Cardiac septum (tissue), 1 donor: ENCODE measurements around the gene PLK5. TPM values are rescaled to one million over a fixed set of nuclear protein-coding genes. Genes with fewer than 3 reads are reported as not detected.

ENCODE experiments used
- DNase-seq: peaks from one replicate; pipeline ENCODE4 v3.0.0-alpha.2; 2020; ENCODE audit warnings: low spot score
- intact Hi-C: fragments of 100-400 bp; cut with DNase I; formaldehyde crosslinking; loops from one replicate; pipeline ENCODE4 v1.14.0; 2022
- total RNA-seq: library from RNA; stranded (reverse); fragmentation: NEBNext Ultra II Directional; extraction: Animal tissue kit (Norgen Biotek cat#: 25700); gene quantifications from one replicate; pipeline ENCODE4 v1.2.1, GENCODE V29; 2021
- donor health status: DM: no; HTN: no; CAD: no.

The PLK5 gene
- total RNA-seq, 1 donor from 2014 or later, result not detected

DNA sequence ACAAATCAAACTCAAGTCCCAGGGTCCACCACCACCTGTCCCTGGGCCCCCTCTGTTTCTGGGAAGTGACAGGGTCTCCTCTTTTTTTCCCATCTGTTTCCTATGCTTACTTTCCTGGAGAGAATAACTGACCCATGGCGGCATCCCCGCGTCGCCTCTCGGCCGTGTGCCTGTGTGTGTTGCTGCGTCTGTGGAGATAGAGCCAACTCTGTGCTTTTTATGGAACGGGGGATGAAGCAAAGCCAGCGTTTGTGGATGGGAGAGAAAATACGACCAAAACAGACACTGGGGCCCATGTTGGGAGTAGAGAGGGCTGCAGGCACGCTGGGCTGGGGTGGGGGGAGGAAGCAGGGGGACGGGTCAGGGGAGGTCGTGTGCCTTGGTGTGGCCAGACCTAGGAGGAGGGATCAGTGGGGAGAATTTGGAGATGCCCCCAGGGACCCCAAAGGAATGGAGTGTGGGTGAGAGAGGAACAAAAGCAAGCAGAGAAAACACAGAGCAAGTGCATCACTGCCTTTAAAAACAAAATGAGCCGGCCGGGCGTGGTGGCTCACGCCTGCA lies 16.6 kb downstream of the PLK5 start:
- DNase-seq, result no peak

DNA sequence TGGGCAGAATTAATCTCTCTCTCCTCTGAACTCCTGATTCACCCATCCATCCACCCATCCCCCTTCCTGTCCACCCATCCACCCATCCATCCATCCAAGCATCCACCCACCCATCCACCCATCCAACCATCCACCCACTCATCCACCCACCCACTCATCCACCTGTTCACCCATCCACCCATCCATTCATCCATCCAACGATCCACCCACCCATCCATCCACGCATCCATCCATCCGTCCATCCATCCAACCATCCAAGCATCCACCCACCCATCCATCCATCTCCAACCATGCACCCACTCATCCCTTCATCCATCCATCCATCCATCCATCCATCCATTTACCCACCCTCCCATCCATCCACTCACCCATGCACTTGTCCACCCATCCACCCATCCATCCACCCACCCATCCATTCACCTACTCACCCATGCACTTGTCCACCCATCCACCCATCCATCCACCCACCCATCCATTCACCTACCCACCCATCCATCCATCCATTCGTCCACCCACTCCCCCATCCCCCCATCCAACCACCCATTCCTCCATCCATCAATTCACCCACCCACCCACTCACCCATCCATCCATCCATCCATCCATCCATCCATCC lies 25.6 kb downstream of the PLK5 start:
- no peak for DNase-seq
- intact Hi-C loops, result loop anchor here (5.0 to 10.0 kb wide), 2 partner anchors 123 to 245 kb away; no protein-coding TSS in a partner anchor

More for the DNA sequence above, 16.6 kb downstream of the PLK5 start:
- intact Hi-C loops, result loop anchor here (10.0 kb wide), 1 partner anchor 254 kb away; no protein-coding TSS in a partner anchor

GRCh38 chr19:1551068-1552040 lies 27.5 kb downstream of the PLK5 start:
- intact Hi-C loops, result no loop called here
- DNase-seq, result no peak

DNA sequence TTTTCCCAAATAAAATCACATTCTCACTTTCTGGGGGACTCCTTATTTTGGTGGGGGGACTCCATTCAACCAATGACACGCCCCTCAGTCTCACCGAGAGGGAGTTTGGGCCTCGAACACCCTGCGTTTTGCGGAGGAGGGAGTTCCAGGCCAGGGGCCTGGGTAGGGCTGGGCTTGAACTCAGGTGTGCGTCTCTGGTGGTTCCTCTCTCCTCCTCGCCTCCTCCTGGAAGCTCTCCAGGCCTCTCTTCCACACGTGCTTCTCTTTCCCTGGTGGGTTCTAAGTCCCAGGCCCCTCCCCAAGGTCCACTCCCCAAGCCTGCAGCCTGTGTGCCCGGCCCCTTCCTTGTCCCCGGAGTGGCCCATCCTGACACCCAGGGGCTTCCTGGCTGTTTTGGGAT lies 29.5 kb downstream of the PLK5 start:
- DNase-seq, result no peak
- intact Hi-C loops, result no loop called here

DNA sequence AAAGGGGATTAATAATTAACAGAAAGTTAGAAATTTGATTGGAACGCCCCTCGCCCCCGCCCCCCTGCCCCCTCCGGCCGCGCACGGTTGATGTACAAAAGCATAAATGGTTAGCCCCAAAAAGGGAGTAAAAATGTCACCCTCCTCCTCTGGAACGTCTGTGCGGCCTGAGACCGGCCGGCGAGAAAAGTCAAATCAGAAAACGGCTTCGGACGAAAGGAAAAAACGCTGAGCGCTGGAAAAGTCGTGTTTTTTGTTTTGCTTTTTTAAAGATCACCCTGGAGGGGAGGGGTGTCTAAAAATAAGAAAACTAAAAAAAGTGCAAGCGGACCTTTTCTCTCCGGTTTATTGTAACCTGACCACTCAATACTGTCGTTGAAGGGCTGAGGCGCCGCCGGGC lies 31.1 kb downstream of the PLK5 start:
- intact Hi-C loops, result no loop called here
- no peak for DNase-seq

GRCh38 chr19:1555487-1556389 lies 31.9 kb downstream of the PLK5 start:
- intact Hi-C loops, result no loop called here
- no peak for DNase-seq

DNA sequence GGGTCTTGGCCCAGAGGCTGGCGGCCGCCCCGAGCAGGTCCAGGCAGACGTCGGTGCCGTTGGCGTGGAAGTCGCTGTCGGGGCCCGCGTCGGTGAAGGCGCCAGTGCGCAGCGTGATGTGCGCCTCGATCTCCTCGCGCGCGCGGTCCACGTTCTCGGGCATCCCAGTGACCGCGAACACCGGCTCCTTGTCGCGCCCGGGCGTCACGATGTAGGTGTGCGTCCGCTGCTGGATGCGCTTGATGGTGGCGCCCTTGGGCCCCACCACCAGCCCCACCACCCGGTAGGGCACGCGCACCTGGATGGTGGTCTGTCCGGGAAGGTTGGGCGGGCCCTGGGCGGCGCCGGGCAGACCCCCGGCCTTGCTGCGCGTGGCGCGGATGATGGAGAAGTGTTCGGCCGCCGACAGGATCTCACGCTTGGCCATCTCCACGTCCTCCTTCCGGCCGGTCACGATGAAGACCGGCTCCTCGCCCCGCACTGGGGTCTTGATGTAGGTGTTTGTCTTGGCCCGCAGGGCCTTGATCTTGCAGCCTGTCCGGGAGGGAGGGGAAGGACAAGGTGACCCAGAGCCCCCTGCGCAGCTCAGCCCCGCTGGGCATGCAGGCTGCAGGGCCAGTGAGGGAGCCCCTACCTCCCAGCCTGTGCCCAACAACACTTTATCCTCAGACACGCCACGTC lies 32.7 kb downstream of the PLK5 start:
- DNase-seq, result no peak
- intact Hi-C loops, result no loop called here

- DNase-seq, result no peak
- intact Hi-C loops, result no loop called here
Measured at GRCh38 chr19:1558552-1558951, 34.7 kb downstream of the PLK5 start.

GRCh38 chr19:1560286-1560882 lies 36.5 kb downstream of the PLK5 start:
- DNase-seq, result no peak
- intact Hi-C loops, result no loop called here

- DNase-seq, result no peak
- intact Hi-C loops, result no loop called here
Measured at GRCh38 chr19:1561236-1561842, 37.5 kb downstream of the PLK5 start.

- DNase-seq, result no peak
- intact Hi-C loops, result no loop called here
Measured at GRCh38 chr19:1563251-1563650, 39.4 kb downstream of the PLK5 start.

DNA sequence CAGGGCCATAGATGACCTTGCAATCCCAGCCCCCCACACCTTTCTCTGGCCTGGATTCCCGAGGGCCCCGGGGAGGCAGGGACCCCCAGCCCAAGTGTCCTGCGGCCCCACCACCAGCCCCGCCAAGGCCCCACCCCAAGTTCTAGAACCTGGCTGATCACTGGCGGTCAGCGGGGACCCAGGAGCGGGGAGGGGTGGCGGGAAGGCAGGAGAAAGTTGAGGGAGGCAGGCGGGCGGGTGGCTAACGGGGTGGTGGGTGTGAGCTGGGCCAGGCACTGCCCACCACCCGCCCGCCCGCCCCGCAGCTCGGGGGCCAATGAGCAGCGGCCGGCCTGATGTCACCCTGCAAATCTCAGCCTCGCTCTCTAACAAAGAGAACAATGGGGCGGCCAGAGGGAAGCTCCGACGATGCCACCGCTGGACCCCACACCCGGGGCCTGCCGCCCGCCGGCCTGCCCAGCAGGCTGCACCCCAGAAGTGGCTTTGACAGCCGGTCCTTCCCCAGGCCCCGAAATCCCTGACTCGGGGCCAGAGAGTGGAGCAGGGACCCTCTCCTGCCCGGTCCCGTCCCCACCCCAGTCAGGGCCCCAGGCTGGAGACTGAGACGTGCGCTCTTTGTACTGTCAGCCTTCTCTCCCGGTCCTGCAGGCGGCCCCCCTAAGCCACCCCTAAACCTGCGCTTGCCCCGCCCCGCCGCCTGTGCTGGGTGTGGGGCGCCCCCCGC lies 42.7 kb downstream of the PLK5 start:
- no peak for DNase-seq
- intact Hi-C loops, result no loop called here

GRCh38 chr19:1567116-1567847 lies 43.4 kb downstream of the PLK5 start:
- no peak for DNase-seq
- intact Hi-C loops, result no loop called here

DNA sequence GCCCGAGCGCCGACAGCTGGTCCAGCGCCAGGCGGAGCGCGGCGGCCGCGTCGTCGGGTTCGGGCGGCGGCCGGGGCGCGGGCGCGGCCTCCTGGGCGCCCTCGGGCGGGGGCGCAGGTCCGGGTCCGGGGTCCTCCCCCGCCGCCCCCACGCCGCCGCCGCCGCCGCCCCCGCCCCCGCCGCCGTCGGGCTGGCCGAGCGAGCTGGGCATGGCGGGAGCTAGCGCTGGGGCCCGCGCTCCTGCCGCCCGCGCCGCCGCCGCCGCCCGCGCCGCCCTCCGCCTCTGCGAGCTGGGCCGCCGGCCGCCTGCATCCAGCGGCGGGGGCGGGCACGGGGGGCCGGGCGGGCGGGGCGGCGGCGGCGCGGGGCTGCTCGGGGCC lies 44.0 kb downstream of the PLK5 start:
- no peak for DNase-seq
- intact Hi-C loops, result no loop called here

DNA sequence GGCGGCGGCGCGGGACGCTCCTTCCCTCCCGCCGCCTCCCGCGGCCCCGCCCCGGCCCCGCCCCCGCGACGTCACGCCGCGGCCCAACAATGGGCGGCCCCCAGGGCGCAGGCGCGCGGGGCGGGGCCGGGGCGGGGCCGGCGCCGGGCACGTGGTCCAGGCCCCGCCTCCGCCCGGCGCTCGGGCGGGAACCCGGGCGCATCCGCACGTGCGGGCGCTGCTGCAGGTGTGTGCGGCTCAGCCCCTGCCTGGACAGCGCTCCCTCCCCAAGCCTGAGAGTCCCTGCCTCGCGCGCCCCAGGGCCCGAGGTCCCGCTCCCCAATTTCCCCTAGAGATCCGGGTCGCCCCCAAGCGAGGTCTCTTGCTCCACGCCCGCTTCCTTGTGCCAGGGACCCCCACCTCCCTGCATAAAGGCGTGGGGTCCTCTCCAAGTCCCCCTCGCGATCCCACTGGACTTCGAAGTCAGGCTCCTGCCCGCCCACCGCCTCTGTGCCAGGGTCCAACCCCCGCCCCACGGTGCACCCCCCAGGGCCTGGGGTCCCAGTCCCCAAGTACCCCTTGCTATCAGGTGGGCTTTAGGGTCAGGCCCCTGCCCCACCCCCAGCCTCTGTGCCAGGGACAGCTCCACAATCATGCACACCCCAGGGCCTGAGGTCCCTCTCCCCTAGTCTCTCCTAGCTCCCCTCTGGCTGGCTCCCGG lies 44.6 kb downstream of the PLK5 start, which contains the start of gene MEX3D:
Gene MEX3D (minus strand): TSS at position 6 of the 700 bp plus-strand sequence. CDS start 267 bp downstream, outside the sequence.
- no peak for DNase-seq
- intact Hi-C loops, result no loop called here

GRCh38 chr19:1569997-1570396 lies 46.1 kb downstream of the PLK5 start:
- no peak for DNase-seq
- intact Hi-C loops, result no loop called here
